ENCODE measurements around the gene SRGAP3.

SRGAP3 gene

DNA sequence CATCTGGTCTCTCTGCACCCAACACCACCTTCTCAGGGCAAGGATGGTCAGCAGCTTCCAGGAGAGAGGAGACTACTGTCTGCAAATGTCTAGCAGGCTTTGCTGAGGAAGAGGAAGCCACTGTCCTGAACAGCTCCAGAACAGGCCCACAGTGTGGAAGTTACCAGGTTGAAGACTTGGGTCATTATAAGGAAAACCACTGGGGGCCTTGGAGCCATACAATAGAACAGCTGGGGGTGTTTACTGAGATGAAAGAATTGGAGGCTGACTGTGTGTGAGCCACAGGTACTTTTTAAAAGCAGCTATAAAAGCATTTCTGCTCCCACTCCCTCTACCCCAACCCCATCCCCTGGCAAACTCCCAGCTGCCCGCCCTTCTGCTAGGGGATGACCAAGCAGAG, 24.2 kb downstream of the SRGAP3 start:
- DNase-seq (ENCODE audit: low read depth): no peak

DNA sequence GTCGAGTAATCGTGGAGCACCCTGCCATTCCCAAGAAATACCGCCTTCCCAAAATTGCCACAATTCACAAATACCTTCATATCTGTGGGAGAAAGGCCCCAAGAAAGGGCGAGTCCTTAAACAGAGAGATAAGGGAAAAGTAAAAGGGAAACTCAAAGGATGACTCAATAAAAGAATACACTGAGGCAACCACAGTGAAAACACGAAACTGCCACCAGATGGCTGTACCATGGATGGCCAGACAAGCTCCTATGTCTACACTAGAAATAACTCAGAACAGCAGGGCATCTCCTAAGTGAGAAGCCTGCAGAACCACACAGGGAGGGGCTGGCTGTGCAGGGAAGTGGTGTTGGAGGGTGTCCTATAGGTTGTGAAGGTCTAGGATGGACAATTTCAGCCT, 25.0 kb downstream of the SRGAP3 start:
- DNase-seq (ENCODE audit: low read depth): no peak

DNA sequence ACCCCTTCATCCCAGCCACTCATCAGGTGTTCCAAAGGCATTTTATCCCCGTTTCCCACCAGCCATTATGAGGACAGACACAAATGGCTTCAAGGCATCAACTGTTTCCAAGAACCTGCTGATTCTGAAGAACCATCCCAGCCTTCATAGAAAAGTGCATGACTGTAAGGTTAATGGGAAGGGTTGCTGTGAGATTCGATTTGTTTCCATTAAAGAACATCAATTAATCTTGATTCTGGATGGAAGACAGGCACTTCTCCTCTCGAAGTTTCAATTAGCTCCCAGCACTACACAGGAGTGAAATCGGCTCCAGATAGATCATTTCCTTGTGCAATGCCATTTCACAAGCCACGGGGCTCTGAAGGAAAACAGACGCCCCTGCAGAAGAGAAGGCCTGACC, 25.8 kb downstream of the SRGAP3 start:
- DNase-seq (ENCODE audit: low read depth): no peak

DNA sequence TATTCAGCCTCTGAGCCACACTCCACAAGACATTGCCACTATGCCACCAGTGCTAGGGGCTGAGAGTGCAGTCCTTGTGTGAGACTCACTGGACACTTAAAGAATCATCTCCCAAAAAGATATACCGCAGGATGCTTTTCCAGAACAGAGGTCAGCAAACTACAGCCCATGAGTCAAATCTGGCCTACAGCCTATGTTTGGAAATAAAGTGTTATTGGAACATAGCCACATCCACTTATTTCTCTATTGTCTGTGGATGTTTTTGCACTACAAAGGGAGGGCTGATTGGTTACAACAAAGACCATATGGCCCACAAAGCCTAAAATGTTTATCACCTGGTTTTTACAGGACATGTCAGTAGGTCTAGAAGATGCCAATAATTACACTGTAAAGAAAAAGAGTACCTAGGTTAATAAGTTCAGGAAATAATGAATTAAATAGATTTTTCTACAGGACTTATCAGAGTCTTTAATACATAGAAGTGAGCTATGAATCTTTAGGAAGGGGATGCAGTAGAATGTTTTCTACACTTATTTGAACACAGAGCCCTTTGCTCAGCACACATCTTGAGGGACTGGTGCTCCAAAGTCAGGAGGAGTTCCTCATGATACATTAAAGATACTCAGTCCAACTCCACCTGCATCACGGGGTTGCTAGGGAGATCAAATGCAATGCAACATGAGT, 26.3 kb downstream of the SRGAP3 start:
- no peak for DNase-seq (ENCODE audit: low read depth)

DNA sequence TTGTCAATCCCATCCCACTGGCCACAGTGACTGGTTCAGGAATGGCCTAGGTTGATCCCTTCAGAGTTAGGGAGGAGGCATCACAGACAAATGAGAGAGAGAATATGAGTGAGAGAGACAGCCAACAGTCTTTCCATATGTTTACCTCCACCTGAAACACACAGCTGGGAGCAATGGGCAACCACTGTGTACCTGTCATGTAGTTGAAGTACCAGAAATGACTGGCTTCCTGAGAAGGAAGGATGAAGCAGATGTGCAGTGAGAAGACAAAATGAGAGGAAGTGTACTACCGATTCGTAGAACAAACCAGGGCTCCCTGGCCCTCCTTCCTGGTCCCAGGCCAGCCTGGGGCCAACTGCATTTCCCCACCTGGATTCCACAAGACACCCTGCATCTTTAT, 27.4 kb downstream of the SRGAP3 start:
- no peak for DNase-seq (ENCODE audit: low read depth)

DNA sequence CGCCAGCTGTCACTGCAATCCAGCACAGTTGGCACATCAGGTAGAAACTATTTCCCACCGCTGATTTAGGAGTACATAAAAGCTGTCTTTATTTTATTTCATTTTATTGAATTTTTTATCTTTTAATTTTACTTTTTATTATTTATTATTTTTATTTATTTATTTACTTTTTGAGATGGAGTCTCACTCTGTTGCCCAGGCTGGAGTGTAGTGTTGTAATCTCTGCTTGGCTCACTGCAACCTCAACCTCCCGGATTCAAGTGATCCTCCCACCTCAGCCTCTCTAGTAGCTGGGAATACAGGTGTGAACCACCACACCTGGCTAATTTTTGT, 31.0 kb downstream of the SRGAP3 start:
- no peak for DNase-seq (ENCODE audit: low read depth)

DNA sequence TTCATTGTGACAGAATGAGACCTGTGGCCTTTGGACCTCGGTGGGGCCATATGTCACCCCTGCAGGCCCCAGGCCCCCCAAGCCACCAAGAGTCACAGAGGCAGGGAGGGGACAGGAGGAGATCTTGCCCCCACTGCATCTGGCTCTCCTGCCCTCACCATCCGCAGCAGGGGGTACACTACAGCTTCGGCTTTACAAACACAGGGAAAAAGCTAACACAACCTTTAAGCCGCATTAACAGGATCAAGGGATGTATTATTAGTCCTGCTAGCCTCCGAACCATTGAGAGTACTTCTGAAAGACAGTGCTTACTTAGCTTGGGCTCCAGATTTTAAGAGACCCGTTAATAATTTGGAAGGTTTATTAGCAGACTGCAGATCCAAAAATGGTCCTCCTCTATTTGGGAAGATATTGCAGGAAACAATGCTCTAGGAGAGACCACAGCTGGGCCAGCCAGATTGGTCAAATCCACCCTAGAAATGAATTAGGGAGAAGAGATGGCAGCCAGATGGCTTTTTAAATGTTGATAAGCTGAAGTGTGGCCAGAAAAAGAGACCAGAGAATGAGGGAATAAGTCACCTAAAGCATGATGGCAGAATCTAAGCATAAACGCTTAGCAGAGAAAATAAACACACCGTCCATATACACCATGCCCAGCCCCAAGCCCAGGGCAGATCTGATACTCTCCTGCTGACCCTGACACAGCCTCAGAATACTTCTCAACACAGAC, 31.5 kb downstream of the SRGAP3 start:
- DNase-seq (ENCODE audit: low read depth): no peak

DNA sequence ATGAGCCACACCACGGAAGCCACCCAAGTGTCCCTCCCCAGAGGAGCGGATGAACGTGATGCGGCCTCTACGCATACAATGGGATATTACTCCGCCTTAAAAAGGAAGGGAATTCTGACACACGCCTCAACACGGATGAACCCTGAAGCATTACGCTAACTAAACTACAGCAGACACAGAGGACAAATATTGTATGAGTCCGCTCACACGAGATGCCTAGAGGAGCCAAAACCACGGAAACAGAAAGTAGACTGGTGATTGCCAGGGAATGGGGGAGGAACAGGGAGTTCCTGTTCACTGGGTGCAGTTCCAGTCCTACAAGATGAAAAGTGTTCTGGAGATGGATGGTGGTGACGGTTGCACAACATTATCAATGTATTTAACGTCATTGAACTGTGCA, 32.7 kb downstream of the SRGAP3 start:
- DNase-seq (ENCODE audit: low read depth): no peak

DNA sequence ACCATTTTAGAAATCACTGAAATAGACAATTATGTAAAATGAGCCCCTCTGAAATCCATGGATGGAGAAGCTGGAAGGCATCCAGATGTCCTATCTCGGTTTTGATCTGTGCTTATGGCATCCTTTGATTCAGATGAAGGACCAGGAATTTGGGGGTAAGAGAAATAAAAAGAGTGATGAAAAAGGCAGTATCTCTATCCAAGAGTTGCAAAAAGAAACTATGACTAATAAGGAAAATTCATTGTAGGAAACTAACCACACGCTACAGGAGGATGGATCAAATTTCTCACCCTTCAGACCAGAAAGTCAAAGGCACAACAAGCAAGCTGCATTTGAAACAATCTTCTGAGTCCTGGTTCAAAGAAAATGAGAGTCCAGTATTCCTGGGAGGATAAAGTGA, 34.8 kb downstream of the SRGAP3 start:
- no peak for DNase-seq (ENCODE audit: low read depth)

DNA sequence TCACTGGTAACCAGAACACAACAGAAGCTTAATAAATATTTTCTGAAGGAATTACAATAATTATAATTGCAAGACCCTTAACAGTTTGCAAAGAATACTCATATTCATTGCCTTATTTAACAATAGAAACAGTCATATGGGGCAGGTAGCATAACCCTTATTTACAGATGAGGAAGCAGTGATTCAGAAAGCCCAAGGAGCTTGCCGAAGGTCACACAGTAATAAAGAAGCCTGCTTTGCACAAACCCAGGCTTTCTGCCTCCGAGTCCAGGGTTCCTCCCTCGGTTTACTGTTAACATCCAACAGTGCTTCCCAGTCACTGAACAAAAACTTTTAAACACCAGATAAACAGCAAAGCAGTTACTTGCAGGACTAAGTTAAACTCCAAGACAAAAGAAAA, 35.3 kb downstream of the SRGAP3 start:
- DNase-seq (ENCODE audit: low read depth): no peak

DNA sequence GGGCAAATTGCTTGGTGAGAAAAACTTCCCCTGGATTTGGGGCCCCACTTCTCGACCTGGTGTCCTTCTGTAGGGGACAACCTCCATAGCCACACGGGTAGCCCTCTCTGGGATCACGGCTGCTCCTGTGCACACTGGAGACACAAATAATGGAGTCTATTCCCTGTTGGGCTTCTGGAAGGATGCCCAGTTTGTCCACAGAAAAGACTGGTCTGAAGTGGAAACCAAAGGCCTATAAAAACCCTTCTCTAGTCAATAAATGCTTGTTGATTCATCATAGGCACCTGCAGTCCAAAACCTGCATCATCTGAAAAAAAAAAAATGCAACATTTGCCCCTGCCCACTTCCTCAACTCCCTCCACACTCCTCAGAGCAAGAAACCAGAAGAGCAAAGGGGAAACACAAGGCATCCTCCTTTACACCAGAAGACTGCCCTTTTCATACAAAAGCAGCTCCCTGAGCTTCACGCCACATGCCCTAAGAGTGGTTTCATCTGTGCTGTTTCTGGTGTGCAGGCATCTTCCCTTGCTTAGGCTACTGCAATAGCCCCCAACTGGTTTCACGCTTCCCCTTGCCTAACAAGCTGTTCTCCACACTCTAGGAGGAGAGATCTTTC, 36.3 kb downstream of the SRGAP3 start:
- DNase-seq (ENCODE audit: low read depth): no peak

DNA sequence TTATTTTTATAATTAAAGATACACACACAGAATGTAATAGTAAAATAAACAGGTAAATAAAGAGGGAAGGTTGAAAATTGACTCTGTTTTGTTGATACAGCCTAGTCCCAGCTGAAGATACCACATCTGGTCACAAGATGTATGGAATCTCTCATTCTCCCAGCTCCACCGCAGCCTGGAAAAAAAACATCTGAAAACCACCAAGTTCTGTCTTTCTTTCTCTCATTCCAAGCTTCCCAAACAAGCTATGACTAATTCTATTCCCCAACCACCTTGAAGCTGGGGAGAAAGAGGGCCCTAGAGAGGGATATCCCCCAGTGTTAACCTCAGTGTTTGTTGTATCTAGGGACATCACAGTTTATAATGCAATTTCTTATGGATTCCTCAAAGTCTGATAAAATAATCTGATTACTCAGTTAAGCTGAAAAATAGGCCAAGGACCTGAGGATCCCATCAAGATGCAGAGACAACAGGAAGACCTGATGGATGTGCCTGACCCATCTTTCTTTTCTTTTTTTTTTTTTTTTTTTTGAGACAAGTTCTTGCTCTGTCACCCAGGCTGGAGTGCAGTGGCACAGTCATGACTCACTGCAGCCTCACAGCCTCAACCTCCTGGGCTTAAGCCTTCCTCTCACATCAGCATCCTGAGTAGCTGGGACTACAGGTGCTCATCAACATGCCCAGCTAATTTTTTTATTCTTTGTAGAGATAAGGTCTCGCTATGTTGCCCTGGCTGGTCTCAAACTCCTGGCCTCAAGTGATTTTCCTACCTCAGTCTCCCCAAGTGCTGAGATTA, 38.1 kb downstream of the SRGAP3 start:
- DNase-seq (ENCODE audit: low read depth): no peak

DNA sequence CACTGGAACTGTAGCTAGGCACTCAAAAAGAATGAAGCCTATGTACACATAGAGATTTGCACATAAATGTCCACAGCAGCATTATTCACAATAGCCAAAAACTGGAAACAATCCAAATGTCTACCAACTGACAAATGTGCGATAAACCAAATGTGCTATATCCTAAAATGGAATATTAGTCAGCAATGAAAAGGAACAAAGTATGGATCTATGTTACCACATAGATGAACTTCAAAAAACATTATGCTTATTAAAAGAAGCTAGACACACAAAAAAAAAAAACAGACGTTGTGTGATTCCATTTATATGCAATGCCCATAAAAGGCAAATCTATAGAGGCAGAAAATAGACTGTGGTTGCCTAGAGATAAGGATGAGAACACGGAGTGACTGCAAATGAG, 39.7 kb downstream of the SRGAP3 start:
- no peak for DNase-seq (ENCODE audit: low read depth)

DNA sequence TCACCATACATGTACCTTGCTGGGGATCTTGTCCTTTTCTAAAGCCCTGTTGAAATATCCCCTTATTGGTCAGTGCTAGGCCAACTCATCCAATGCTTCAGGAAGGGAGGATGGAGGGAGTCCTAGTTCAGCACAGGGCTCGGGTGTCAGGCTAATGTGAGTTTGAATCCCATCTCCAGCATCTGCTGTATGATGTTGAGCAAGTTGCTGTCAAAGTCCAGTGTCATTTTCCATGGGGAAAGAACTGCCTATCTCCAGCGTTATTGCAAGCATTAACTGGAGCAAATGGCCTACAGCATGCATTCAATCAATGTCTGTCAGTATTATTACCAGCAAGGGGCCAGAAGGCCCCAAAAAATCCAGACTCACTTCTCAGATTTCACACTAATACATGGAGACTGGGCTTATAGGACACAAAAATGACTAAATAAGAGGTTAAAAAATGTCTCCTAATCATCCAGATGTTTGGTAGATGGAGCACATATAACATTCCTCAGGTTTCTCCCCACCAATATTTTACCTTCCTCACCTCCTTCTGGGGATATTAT, 40.8 kb downstream of the SRGAP3 start:
- DNase-seq (ENCODE audit: low read depth): no peak

DNA sequence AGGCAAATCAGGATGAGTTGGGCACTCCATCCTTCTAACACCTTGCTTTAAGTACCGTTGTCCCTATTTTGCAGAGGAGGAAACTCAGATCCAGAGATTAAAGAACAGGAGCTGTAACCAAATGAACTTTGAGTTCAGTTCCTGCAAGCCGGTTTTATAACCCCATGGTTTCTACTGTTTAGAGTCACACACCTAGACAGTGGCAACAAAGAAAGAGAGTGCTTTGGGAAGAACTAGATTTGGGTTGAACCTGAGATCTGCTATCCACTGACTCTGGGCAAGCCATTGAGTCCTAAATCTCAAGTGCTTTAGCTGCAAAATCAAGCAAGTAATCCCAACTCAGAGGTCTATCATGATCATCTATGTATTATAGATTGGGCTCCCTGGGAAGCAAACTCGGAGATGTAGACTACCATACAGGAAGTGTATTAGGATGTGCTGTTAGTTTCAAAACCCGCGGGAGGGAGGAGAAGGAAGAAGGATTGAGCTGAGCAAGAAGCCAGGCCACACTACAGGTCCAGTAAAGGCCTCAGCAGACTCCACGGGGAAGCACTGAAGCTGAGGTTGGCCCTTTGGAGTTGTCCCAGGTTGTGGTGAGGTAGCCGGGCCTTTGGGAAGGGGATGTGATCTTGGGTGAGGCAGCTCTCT, 42.2 kb downstream of the SRGAP3 start:
- DNase-seq (ENCODE audit: low read depth): no peak

DNA sequence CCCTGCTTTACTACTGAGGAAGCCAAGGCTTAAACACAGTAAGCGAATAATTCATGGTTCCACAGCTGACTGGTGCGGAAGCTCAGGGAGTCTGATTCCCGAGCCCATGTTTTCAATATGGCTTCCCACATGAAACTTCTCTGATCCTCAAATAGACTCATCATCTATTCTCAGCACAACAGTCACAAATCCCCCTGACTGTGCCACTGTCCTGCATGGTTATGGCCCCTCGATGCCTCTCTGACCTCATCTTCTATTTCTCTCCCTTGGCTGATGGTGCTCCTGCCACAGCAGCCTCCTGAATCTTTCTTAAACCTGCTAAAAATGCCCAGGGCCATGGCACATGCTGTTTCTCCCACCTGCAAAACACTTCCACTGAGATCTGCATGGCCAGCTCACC, 43.2 kb downstream of the SRGAP3 start:
- no peak for DNase-seq (ENCODE audit: low read depth)

DNA sequence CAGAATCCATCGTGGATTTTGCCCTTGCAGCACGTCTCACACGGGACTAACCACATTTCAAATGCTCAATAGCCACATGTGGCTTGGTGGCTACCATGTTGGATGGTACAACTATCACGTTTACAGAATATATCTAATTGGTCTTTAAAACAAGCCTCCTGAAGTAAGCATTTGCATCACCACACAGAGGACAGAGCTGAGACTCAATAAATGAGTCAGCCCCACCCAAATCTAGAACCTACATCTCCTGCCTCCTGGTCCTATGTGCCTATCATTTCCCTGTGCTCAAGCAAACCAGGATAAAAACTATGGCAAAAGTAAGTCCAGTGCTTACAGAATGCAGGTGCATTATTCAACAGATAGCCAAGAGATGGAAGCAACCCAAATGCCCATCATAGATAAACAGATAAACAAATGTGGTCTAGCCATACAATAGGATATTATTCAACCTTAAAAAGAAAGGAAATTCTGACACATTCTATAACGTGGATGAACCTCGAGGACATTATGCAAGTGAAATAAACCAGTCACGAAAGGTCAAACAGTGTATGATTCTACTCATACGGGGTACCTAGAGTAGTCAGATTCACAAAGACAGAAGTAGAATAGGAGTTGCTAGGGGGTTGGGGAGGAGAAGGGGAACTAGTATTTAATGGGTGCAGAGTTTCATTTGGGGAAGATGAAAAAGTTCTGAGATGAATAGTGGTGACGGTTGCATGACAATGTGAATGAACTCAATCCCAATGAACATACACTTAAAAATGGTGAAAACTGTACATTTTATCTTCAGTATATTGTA, 43.9 kb downstream of the SRGAP3 start:
- no peak for DNase-seq (ENCODE audit: low read depth)

DNA sequence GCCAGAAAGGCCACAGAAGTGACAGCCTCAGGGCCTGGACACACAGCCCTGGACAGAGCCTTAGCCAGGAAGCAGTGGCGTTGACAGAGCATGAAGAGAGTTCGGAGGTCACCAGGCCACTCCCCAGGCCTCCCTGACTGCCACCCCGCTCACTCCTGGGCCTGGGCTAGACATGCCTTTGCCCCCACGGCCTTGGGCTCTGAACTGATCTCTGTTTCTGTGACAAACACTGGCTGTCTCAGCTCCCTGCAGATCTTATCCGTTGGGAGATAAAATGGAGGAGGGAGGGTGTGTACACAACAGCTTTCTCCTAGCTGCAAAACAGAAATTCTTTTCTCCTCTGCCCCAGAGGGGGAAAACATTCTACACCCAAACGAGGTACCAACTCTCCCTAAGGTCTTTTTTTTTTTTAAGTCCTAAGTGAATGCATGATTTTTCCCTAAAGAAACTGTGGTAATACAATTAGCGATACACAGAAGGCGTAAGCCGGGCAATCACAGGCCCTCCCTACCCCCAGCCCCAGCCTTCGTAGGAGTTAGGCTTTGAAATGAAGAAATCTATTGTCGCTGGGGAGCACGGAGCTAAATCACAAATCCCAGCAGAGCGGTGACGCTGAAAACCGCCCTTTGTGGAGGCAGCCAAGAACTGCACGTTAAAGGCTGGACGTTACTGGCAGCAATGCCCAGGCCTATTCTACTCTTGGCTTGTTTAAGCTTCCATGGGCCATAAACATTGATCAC, 45.0 kb downstream of the SRGAP3 start:
- no peak for DNase-seq (ENCODE audit: low read depth)

DNA sequence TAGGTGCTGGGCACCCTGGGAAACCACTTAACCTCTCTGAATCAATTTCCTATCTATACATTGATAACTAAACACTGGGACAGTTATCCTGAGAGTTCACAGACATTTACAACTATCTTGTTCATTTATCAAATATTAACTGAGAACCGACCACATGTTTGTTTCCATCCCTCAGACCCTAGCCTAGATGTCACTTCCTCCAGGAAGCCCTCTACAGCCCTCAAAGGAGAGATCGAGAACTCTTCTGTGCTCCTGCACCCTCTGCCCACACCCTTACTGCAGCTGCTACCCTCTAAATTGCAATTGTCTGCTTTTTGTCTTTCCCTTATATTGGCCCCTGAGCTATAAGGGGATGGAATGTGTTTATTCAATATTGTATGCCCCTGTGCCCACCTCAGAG, 46.1 kb downstream of the SRGAP3 start:
- DNase-seq (ENCODE audit: low read depth): no peak

DNA sequence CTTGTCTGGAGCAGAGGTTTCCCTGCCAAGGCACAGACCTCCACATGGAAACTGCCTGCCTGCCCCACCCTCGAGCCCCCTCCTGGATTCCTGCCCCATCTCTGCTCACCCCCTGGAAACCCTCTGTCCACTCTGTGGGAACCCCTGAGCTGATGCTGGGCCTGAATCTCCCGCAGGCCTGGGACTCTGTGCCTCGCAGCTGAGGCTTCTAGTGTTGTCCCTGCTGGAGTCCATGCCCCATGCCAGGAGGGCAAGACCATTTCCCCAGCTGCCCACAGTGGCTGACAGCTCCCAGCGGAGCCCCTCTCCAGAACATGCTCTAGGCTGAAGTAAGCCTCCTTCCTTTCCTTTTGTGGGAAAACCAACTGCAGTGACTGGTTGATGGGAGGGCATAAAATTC, 46.9 kb downstream of the SRGAP3 start:
- no peak for DNase-seq (ENCODE audit: low read depth)

DNA sequence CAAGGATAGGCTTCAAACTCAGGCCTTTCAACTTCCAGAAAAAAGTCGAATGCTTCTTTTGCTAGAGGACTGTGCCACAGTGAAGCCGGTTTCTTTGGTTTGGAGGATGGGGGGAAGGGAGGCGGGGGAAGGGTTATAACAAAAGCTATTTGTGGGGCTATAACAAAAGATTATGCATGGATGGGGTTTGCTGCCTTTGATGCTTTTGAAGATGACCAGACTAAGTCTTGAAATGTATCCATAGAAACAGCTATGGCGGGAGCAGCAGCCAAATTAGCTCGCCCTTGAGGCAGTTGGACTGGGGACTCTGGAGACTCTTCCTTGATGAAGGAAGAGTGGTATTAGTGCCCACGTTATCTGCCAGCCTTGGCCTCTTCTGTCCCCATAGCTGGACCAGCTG, 47.5 kb downstream of the SRGAP3 start:
- no peak for DNase-seq (ENCODE audit: low read depth)

All from stimulated activated CD8-positive, alpha-beta memory T cell treated with anti-CD3 and anti-CD28 coated beads, Interleukin-12 subunit alpha, Interleukin-12 subunit beta, amount 100 ng/mL, for 1 hour (primary cell).